ENCODE measurements around the gene PLCD1. TPM values are rescaled to one million over a fixed set of nuclear protein-coding genes. Genes with fewer than 3 reads are reported as not detected.
"Not testable (repeated sequence)": the region's sequence is repeated elsewhere in the genome, so short reads cannot be mapped to it uniquely, and the experiment has no call there.

PLCD1 gene
- total RNA-seq, 1 donor from 2014 or later: 13.2 TPM

DNA sequence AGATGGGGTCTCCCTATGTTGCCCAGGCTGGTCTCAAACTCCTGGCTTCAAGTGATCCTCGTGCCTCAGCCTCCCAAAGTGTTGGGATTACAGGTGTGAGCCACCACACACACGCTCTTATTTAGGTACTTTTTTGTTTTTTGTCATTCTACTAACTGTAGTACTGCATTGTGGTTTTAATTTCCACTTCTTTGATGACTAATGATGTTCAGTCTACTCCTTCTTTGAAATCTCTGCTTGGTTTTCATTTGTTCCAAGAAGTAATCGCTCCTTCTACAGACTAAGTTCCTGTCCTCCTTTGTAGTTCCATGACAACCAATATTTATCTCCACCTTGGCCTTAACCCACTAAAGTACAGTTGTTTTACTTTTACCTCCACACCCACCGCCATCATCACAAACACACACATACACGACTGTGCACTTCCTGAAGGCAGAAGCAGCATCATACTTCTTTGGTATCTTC, 9.0 kb upstream of the PLCD1 start:
- DNase-seq (ENCODE audit: low read depth in 2 of 2): no peak

- DNase-seq (ENCODE audit: low read depth in 2 of 2): no peak
These were observed 7.5 kb upstream of the PLCD1 start for GRCh38 chr3:38036906-38037305.

DNA sequence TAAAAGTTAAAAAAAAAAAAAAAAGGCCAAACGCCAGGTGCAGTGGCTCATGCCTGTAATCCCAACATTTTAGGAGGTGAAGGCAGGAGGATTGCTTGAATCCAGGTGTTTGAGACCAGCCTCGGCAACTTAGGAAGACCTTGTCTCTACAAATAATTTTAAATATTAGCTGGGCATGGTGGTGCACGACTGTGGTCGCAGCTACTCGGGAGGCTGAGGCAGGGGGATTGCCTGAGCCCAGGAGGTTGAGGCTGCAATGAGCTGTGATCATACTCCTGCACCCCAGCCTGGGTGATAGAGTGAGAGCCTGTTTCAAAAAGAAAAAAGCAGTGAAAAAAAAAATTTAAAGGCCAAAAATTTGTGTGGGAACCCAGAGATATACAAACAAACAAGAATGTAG, 6.8 kb upstream of the PLCD1 start:
- DNase-seq (ENCODE audit: low read depth in 2 of 2): no peak

GRCh38 chr3:38034335-38034734, 4.9 kb upstream of the PLCD1 start:
- DNase-seq (ENCODE audit: low read depth in 2 of 2): not testable (repeated sequence)

- not testable (repeated sequence) for DNase-seq (ENCODE audit: low read depth in 2 of 2)
These were observed 4.1 kb upstream of the PLCD1 start for GRCh38 chr3:38033586-38033985.

- DNase-seq (ENCODE audit: low read depth in 2 of 2): no peak
These were observed 3.0 kb upstream of the PLCD1 start for GRCh38 chr3:38032328-38032865.

DNA sequence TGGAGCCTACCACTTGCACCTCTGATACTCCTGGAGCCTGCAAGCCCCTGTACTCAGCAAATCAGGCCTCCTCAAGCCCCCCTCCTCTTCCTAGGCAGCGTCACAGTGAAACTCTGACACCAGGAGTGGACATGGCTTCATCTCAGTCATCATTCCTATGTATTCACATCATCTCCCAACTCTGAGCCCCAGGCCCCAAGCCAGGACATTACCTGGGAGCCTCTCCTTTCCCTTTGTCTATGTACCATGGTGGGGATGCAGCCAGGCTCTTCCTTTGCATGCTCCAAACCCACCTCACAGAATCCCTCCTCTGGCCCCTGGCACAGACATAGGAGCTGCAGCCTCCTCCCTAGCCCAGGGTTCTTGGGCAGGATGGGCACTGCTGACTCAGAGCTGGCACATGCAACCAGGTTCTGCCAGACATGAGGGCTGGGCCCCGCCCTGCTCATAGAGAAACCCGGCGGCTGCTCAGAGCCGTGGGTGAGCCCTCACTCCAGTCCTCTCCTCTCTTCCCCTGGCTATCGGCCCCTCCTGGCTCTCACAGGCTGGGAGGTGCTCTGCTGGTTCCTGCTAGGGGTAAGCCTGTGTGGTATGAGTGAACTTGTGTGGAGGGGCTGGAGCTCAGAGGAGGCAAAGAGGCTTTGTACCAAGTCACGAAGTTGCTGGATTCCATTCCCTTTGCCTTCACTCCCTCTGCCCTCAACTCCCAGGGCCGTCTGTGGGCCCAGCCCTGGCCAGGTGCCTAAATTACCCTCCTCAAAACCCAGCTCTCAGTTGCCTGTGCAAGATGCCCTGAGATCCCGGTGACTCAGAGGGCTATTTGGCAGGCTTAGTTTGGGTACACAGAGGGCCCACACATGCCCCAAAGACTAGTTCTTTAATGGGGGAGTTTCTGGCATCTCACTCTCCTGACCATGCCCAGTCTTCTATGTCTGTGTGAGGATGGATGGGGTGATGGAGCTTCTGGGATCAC, 1.9 kb upstream of the PLCD1 start:
- DNase-seq (ENCODE audit: low read depth in 2 of 2): peak in 1 of 2 donors; percentile 14

- DNase-seq (ENCODE audit: low read depth in 2 of 2): no peak
These were observed 932 bp upstream of the PLCD1 start for GRCh38 chr3:38030126-38031021.

DNA sequence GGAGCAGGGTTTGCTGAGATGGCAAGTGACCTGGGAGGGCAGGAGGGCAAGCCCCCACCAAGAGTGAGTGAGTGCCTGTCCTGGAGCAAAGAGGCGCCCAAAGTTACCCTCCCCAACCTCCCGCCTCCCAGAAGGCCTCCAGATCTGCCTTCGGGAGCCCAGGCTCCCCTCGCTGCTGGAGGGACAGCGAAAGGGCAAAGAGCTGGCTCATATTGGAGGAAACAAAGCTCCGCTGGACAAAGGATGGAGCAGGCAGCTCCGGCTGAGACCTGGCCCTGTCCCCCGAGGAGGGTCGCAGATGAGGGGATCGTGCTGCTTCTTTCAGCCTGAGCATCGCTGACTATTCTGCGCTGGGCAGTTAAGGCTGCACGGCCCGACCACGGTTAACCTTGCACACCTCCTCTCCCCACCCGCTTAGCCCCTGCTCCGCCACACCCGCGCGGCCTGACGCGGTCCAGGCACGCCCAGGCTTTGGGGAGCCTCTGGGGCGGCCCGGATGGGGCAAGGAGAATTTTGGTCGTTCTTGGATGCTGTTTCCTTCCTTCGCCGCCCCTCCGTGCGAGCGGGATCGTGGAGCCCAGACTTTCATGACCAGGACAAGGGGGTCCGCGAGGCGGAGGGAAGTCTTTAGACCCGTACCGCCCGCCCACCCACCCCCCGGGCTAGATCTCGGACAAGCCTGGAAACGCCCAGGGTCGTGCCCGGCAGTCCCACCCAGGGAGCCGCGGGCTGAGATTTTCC, 651 bp downstream of the PLCD1 start:
- no peak for DNase-seq (ENCODE audit: low read depth in 2 of 2)

DNA sequence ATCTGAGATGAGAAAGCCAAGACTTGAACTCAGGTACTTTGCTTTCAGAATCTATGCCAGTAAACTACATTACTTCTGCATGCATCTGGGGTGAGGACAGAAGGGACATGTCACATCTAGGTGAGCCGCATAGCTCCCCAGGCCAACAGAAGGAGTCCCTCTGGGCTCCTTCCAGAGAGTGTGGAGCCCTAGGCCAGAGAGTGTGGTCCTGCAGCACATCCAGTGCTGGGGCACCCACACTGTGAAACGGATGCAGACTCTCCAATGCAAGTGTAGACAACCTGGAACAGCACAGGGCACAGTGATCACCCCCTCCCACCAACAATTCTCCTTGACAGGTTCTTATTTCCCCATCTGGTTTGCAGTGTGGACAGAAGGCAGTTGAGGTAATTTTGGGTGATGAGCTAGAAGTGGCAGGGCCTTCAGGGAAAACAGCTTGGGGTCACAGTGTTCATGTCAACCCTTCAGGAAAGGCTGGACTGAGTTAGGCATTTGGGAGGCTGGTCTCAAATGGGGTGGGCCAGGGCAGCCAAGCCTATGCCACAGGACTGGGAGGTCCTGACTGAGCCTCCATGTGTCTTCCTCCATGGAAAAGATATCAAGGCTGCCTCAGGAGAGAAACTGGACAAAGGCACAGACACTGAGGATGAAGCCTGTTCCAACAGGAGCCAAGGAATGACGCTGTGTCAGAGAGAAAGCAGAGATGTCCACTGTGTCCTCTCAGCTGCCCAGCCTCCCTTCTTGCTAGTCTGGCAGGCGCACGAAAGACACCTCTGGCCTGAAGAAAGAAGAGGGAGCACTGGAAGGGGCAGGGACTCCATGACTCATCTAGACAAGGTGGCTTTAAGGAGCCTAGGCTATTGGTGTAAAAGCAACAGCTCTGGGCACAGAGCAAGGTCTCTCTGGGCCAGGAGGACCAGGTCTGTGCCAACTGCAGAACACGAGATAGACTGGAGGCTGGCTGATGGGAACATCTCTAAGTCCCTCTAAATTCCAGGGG, 1.7 kb downstream of the PLCD1 start:
- no peak for DNase-seq (ENCODE audit: low read depth in 2 of 2)

DNA sequence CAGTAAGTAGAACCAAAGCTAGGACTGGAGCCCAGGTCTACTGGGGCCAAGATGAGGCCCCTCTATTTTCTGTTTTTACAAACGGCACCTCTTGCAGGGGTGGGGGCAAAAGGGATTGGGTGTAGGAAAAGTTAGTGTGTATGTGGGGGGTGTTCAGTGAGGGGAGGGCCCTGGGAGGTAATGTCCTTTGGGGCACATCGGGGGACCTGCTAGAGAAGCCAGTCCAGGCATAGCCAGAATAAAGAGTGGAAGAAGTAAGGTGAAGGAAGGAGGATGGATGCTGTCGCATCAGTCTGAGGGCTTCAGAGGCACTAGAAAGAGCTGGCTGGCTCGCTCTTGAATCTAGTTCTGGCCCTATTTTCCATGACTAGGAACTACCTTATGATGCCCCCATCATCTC, 2.6 kb downstream of the PLCD1 start:
- DNase-seq (ENCODE audit: low read depth in 2 of 2): no peak

DNA sequence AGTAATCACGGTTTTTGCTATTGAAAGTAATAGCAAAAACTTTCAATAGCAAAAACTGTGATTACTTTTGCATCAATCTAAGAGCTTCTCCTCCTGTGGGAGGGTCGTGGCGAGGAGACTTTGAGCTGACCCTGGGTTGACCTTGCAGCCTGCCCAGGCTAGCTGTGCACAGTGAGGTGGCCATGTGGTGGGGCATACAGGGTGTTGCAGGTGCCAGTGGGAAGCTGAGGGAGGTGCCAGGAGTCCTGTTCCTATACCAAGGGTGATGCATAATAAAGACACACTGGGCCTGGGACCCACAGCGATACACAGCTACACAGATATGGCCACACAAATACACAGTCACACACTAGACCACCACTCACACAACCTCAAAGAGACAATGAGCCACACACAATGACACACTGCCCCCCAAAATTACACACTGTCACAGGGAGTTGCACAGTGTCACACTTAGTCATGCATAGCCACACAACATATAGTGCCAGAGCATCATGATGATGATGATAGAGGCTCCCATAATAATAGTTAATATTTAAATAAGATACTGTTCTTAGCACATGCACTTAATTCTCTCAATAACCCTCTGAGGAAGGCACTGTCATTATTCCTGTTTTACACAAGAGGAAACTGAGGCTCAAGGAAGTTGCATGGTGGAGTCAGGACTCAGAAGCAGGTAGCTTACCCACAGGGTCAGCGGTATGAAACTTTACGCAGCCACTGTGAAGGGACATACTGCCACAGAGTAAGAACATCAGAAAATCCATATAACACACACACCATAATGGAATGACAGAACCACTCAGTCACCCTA, 6.3 kb downstream of the PLCD1 start:
- no peak for DNase-seq (ENCODE audit: low read depth in 2 of 2)

DNA sequence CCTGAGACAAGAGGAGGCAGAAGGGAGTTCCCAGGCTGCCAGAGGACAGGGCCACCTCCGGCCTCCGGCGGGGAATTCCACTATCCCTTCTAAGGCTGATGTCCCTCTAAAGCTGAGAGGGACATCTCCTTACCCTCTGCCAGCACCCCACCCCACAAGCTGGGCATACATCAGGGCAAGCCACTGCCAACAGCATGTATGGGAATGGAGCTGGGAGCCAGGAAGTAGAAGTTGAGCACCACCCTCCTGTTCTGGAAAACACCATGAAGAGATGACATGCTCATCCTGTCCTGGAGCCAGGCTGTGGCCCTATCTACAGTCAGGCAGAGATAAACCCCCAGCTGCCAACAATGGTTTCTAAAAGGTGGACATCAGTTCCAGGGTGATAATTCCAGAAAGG, 7.1 kb downstream of the PLCD1 start:
- DNase-seq (ENCODE audit: low read depth in 2 of 2): peak in 1 of 2 donors; percentile 46

DNA sequence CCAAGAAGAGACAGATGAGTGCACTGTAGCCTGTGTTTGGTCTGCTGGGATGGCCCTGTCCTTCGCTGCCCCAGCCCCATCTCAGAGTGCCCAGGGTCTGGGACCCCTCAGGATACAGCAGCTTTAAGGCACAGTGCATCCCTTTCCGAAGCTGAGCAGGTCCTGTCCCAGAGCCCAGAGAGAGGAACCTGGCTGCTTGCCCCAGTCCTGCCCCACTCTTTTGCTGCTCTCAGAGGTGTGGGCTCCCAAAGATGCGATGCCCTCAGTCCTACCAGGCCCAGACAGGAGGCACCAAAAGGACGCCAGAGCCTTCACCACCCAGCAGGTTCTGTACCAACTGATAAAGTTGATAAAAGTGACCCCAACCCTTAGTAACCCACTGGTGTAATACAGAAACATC, 8.2 kb downstream of the PLCD1 start:
- no peak for DNase-seq (ENCODE audit: low read depth in 2 of 2)

GRCh38 chr3:38020342-38020726, 9.1 kb downstream of the PLCD1 start:
- DNase-seq (ENCODE audit: low read depth in 2 of 2): no peak

GRCh38 chr3:38019658-38020341, 9.6 kb downstream of the PLCD1 start:
- no peak for DNase-seq (ENCODE audit: low read depth in 2 of 2)

- DNase-seq (ENCODE audit: low read depth in 2 of 2): no peak
These were observed 10.9 kb downstream of the PLCD1 start for GRCh38 chr3:38018296-38019266.
